HEK293T (cell line): ENCODE measurements around the gene ZNF273.

Experiments used
- ARNT ChIP-seq: fragments of 450-650 bp; IDR thresholded peaks from 2 replicates; pipeline ENCODE4 v1.6.1; 2017; ENCODE audit warnings: mild to moderate bottlenecking
- ELF4 ChIP-seq: fragments of 450-650 bp; IDR thresholded peaks from 2 replicates; pipeline ENCODE4 v1.6.1; 2017; ENCODE audit warnings: antibody characterized with exemption
- FOXM1 ChIP-seq: fragments of 450-650 bp; IDR thresholded peaks from 2 replicates; pipeline ENCODE4 v1.6.1; 2017; ENCODE audit warnings: mild to moderate bottlenecking, borderline replicate concordance
- HDGF ChIP-seq: fragments of 450-650 bp; IDR thresholded peaks from 2 replicates; pipeline ENCODE4 v1.6.1; 2017; ENCODE audit warnings: antibody characterized with exemption, borderline replicate concordance
- L3MBTL2 ChIP-seq: fragments of 450-650 bp; conservative IDR thresholded peaks from 2 replicates; pipeline ENCODE4 v1.6.1; 2016; ENCODE audit warnings: mild to moderate bottlenecking
- TARDBP ChIP-seq: fragments of 450-650 bp; IDR thresholded peaks from 2 replicates; pipeline ENCODE4 v1.6.1; 2016
- TF ChIP-seq, protein P1 (sequence below): fragments of 450-650 bp; IDR thresholded peaks from 2 replicates; pipeline ENCODE4 v1.6.1; 2016

DNA sequence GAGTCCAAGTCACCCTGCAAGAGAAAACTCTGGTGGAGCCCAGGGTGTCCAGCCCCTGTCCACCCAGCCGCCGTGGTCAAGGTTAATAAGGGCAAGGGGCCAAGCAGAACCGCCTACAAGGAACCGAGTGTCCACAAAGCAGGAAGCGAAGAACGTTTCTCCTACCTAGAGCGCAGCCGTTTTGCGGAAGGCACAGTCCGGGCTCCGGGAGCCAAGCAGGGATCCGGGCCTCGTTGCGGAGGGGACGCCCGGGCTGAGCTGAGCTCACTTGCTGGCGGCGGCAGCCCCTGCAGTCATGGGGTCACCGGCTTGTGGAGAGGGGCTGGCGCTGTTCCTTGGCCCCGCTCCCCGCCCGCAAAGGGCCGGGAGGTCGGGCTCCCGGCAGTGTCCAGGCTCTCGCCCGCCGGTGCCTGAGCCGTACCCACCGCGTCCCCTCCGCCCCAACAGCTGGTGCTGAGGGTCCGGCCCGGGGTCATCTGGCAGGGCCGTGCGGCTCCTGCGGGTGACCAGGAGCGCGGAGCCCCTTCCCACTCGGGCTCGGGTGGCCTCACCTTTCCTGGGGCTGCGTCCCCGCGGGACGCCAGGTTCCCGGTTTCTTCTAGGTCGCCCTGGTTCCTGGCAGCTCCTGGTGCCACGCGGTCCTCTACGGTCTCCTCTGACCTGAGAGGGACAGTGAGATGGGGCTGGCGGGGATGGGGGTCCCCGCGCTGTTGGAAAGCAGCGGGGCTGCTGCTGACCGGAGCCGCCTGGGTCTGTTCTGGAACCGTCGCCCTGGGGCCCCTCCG, 14.0 kb upstream of the ZNF273 start:
- TF ChIP-seq, protein P1, sequence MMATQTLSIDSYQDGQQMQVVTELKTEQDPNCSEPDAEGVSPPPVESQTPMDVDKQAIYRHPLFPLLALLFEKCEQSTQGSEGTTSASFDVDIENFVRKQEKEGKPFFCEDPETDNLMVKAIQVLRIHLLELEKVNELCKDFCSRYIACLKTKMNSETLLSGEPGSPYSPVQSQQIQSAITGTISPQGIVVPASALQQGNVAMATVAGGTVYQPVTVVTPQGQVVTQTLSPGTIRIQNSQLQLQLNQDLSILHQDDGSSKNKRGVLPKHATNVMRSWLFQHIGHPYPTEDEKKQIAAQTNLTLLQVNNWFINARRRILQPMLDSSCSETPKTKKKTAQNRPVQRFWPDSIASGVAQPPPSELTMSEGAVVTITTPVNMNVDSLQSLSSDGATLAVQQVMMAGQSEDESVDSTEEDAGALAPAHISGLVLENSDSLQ = no peak
- TF ChIP-seq L3MBTL2 (no peak), ARNT (no peak), ELF4 (no peak), TARDBP (no peak), HDGF (no peak), FOXM1 (no peak)
